HG02981 (cell line): ENCODE results near the gene NME5.
"Not testable (repeated sequence)": the region's sequence is repeated elsewhere in the genome, so short reads cannot be mapped to it uniquely, and the experiment has no call there.

Experiments used
- ATAC-seq: cut with Tn5 transposase; IDR thresholded peaks from one replicate; pipeline ENCODE4 v1.9.1; 2021; ENCODE audit warnings: mild to moderate bottlenecking, moderate library complexity; ENCODE audit not compliant: unreplicated experiment

The NME5 gene

GRCh38 chr5:138083702-138084101 lies 55.5 kb downstream of the NME5 start, which contains the start of gene WNT8A:
Gene WNT8A (plus strand): TSS chr5:138084033. CDS start chr5:138084128, 95 bp downstream.
- ATAC-seq = no peak

GRCh38 chr5:138082033-138082432 lies 57.2 kb downstream of the NME5 start:
- no peak for ATAC-seq

- ATAC-seq = no peak
Observed at GRCh38 chr5:138078006-138078643, 61.1 kb downstream of the NME5 start.

GRCh38 chr5:138077064-138077696 lies 62.0 kb downstream of the NME5 start:
- ATAC-seq = no peak

GRCh38 chr5:138070026-138070425 lies 69.2 kb downstream of the NME5 start:
- ATAC-seq = not testable (repeated sequence)

GRCh38 chr5:138068742-138069600 lies 70.3 kb downstream of the NME5 start:
- no peak for ATAC-seq

GRCh38 chr5:138067945-138068344 lies 71.3 kb downstream of the NME5 start:
- no peak for ATAC-seq
